Ascending aorta (tissue), 2 donors: ENCODE results near the gene HOXB4. TPM values are rescaled to one million over a fixed set of nuclear protein-coding genes. Genes with fewer than 3 reads are reported as not detected.

Experiments
- DNase-seq, 2 donors: peaks; one replicate each; pipeline ENCODE4 v3.0.0-alpha.2; 2019; ENCODE audit warnings: low spot score in 2 of 2
- H3K27ac ChIP-seq, 2 donors: fragments of 200-600 bp; sonication (generic); one replicate each; pipeline ENCODE4 v1.5.1; 2016 to 2017; ENCODE audit warnings: mild to moderate bottlenecking in 1 of 2
- H3K27me3 ChIP-seq: fragments of 200-600 bp; sonication (generic); one replicate; pipeline ENCODE4 v1.5.1; 2017
- H3K36me3 ChIP-seq, 2 donors: fragments of 200-600 bp; sonication (generic); one replicate each; pipeline ENCODE4 v1.5.1; 2016
- H3K4me1 ChIP-seq, 2 donors: fragments of 200-600 bp; sonication (generic); one replicate each; pipeline ENCODE4 v1.5.1; 2016 to 2017; ENCODE audit warnings: mild to moderate bottlenecking in 1 of 2
- H3K4me3 ChIP-seq, 2 donors: fragments of 200-600 bp; sonication (generic); one replicate each; pipeline ENCODE4 v1.5.1; 2016 to 2017; ENCODE audit warnings: mild to moderate bottlenecking in 1 of 2
- H3K9me3 ChIP-seq, 2 donors: fragments of 200-600 bp; sonication (generic); one replicate each; pipeline ENCODE4 v1.5.1; 2016
- CTCF ChIP-seq, 3 experiments: fragments of 200-600 bp in 2 of 3; fragments of 450-650 bp in 1 of 3; sonication (generic) in 2 of 3; IDR thresholded peaks; one replicate each; pipeline ENCODE4 v1.5.1; 2016 to 2019; ENCODE audit warnings: antibody characterized with exemption in 3 of 3, mild to moderate bottlenecking in 1 of 3, moderate library complexity in 1 of 3
- intact Hi-C: fragments of 100-400 bp; cut with DNase I; formaldehyde crosslinking; loops from one replicate; pipeline ENCODE4 v1.15.1; 2023
- total RNA-seq: library from RNA; depleted of rRNA; stranded (reverse); fragments of >200 nt; gene quantifications from one replicate; pipeline ENCODE4 v1.1.0, GENCODE V29; 2016

Gene HOXB4
- total RNA-seq, 1 donor from 2014 or later: 20.4 TPM

- H3K27me3 ChIP-seq: no peaks in the 10 kb centered on the region
- H3K27ac ChIP-seq: no peak overlapping the region
- H3K4me3 ChIP-seq: no peak overlapping the region
- H3K9me3 ChIP-seq: no peaks in the 10 kb centered on the region
- no peak for TF ChIP-seq CTCF (IDR thresholded peaks at IDR 0.05)
- intact Hi-C loops: no loop called here
- DNase-seq: no peak
- H3K36me3 ChIP-seq: no peaks in the 10 kb centered on the region
- H3K4me1 ChIP-seq: no peaks in the 10 kb centered on the region
These were observed 49.0 kb downstream of the HOXB4 start for GRCh38 chr17:48528936-48529682.

- Histone ChIP-seq H3K27ac (no peak overlapping the region), H3K36me3 (no peaks in the 10 kb centered on the region), H3K4me1 (no peaks in the 10 kb centered on the region), H3K27me3 (no peaks in the 10 kb centered on the region), H3K9me3 (no peaks in the 10 kb centered on the region), H3K4me3 (no peak overlapping the region)
- TF ChIP-seq CTCF (IDR thresholded peaks at IDR 0.05): no peak
- DNase-seq: no peak
- intact Hi-C loops: no loop called here
These were observed 49.8 kb downstream of the HOXB4 start for GRCh38 chr17:48528153-48528935.

GRCh38 chr17:48527547-48527932 lies 50.6 kb downstream of the HOXB4 start:
- Histone ChIP-seq H3K9me3 (no peaks in the 10 kb centered on the region), H3K27ac (no peak overlapping the region), H3K36me3 (no peaks in the 10 kb centered on the region), H3K4me3 (no peak overlapping the region), H3K27me3 (no peaks in the 10 kb centered on the region), H3K4me1 (no peaks in the 10 kb centered on the region)
- intact Hi-C loops: no loop called here
- TF ChIP-seq CTCF (IDR thresholded peaks at IDR 0.05): no peak
- no peak for DNase-seq

- H3K4me1 ChIP-seq: no peaks in the 10 kb centered on the region
- intact Hi-C loops: no loop called here
- no peaks in the 10 kb centered on the region for H3K9me3 ChIP-seq
- no peak overlapping the region for H3K27ac ChIP-seq
- H3K4me3 ChIP-seq: no peak overlapping the region
- H3K36me3 ChIP-seq: no peaks in the 10 kb centered on the region
- no peaks in the 10 kb centered on the region for H3K27me3 ChIP-seq
- DNase-seq: no peak
- no peak for TF ChIP-seq CTCF (IDR thresholded peaks at IDR 0.05)
These were observed 51.3 kb downstream of the HOXB4 start for GRCh38 chr17:48526608-48527546.

Other genes starting within 250 kb of the HOXB4 start
- not detected for gene SKAP1, start 148.1 kb downstream of the HOXB4 start, total RNA-seq
- gene HOXB1, start 47.3 kb downstream of the HOXB4 start, total RNA-seq: not detected
- gene HOXB2, start 33.2 kb downstream of the HOXB4 start, total RNA-seq: 55.3 TPM
- gene HOXB3, start 11.9 kb upstream of the HOXB4 start, total RNA-seq: 19.3 TPM
- 0.53 TPM for gene HOXB5, start 15.4 kb upstream of the HOXB4 start, total RNA-seq
- gene HOXB6, start 26.6 kb upstream of the HOXB4 start, total RNA-seq: 5.1 TPM
- 15.0 TPM for gene HOXB7, start 32.7 kb upstream of the HOXB4 start, total RNA-seq
- not detected for gene HOXB8, start 36.9 kb upstream of the HOXB4 start, total RNA-seq
- gene HOXB9, start 48.0 kb upstream of the HOXB4 start, total RNA-seq: not detected
- gene PRAC1, start 144.2 kb upstream of the HOXB4 start, total RNA-seq: not detected
- gene PRAC2, start 144.8 kb upstream of the HOXB4 start, total RNA-seq: not detected
- gene HOXB13, start 150.4 kb upstream of the HOXB4 start, total RNA-seq: not detected
- gene TTLL6, start 238.9 kb upstream of the HOXB4 start, total RNA-seq: not detected